ENCODE results near the gene SLC25A18. TPM values are rescaled to one million over a fixed set of nuclear protein-coding genes. Genes with fewer than 3 reads are reported as not detected.

The SLC25A18 gene
- polyA plus RNA-seq, 3 donors: 0.10 to 0.11 TPM; not detected in 1

GRCh38 chr22:17570851-17571631 lies 7.7 kb downstream of the SLC25A18 start:
- H3K4me1 ChIP-seq (ENCODE audit: control insufficient read depth in 1 of 2, insufficient read depth in 2 of 2, low read length in 2 of 2): no peaks in the 10 kb centered on the region
- H4K20me1 ChIP-seq (ENCODE audit: insufficient read depth, low read length): no peaks in the 10 kb centered on the region
- H3K9ac ChIP-seq (ENCODE audit: insufficient read depth, low read length, poor library complexity, severe bottlenecking): no peak overlapping the region
- Mint-ChIP-seq H3K4me3 (peak overlapping the region in 1 of 2 donors; percentile 36), H3K9me3 (peaks cover 0 to 3% (median 0%) of the 10 kb centered on the region in 7 donors), H3K27me3 (ENCODE audit: low read depth in 3 of 3) (peaks cover 4 to 13% (median 9%) of the 10 kb centered on the region in 3 donors), H3K27ac (no peak overlapping the region), H3K36me3 (no peaks in the 10 kb centered on the region), H3K4me1 (no peaks in the 10 kb centered on the region)
- no peaks in the 10 kb centered on the region for H3K79me2 ChIP-seq (ENCODE audit: insufficient read depth, low read length)
- H3K27me3 ChIP-seq (ENCODE audit: control insufficient read depth in 2 of 2, insufficient read depth in 2 of 2, low read length in 2 of 2): no peaks in the 10 kb centered on the region
- 80% methylated on average over 21 of the region's 21 CpGs for WGBS (ENCODE audit: insufficient coverage)
- no peak overlapping the region for H2AFZ ChIP-seq (ENCODE audit: insufficient read depth, low read depth, low read length, poor library complexity, severe bottlenecking)
- no peak overlapping the region for H3K27ac ChIP-seq (ENCODE audit: low read depth in 1 of 2, low read length in 2 of 2)
- no peak for TF ChIP-seq CTCF (IDR thresholded peaks at IDR 0.05)
- no peaks in the 10 kb centered on the region for H3K36me3 ChIP-seq (replicated peaks in 1 of 2; ENCODE audit: control insufficient read depth in 1 of 2, insufficient read depth in 2 of 2, low read length in 2 of 2)
- no peak overlapping the region for H3K4me2 ChIP-seq (replicated peaks; ENCODE audit: extremely low read depth, low read length, poor library complexity, severe bottlenecking)
- no peaks in the 10 kb centered on the region for H3K9me3 ChIP-seq (replicated peaks in 1 of 2; ENCODE audit: control insufficient read depth in 1 of 2, insufficient read depth in 1 of 2, low read length in 2 of 2)
- intact Hi-C loops (cut with micrococcal nuclease): no loop called here
- DNase-seq: no peak
- no peak overlapping the region for H3K4me3 ChIP-seq (replicated peaks in 1 of 3; ENCODE audit: low read depth in 2 of 3, low read length in 3 of 3)

- peaks cover 0 to 10% (median 8%) of the 10 kb centered on the region in 3 donors for H3K27me3 Mint-ChIP-seq (ENCODE audit: low read depth in 3 of 3)
- intact Hi-C loops (cut with micrococcal nuclease): no loop called here
- H3K4me3 ChIP-seq (replicated peaks in 1 of 3; ENCODE audit: low read depth in 2 of 3, low read length in 3 of 3): no peak overlapping the region
- WGBS (ENCODE audit: insufficient coverage): no CpG with 5 or more reads among the region's 5 CpGs
- no peak overlapping the region for H3K27ac Mint-ChIP-seq
- no peak for TF ChIP-seq CTCF (IDR thresholded peaks at IDR 0.05)
- no peaks in the 10 kb centered on the region for H3K9me3 Mint-ChIP-seq
- H3K27ac ChIP-seq (ENCODE audit: low read depth in 1 of 2, low read length in 2 of 2): no peak overlapping the region
- no peaks in the 10 kb centered on the region for H3K4me1 ChIP-seq (ENCODE audit: control insufficient read depth in 1 of 2, insufficient read depth in 2 of 2, low read length in 2 of 2)
- no peaks in the 10 kb centered on the region for H3K79me2 ChIP-seq (ENCODE audit: insufficient read depth, low read length)
- no peak overlapping the region for H3K4me3 Mint-ChIP-seq
- H3K36me3 Mint-ChIP-seq: no peaks in the 10 kb centered on the region
- H3K9me3 ChIP-seq (replicated peaks in 1 of 2; ENCODE audit: control insufficient read depth in 1 of 2, insufficient read depth in 1 of 2, low read length in 2 of 2): no peaks in the 10 kb centered on the region
- no peak overlapping the region for H3K9ac ChIP-seq (ENCODE audit: insufficient read depth, low read length, poor library complexity, severe bottlenecking)
- no peaks in the 10 kb centered on the region for H3K36me3 ChIP-seq (replicated peaks in 1 of 2; ENCODE audit: control insufficient read depth in 1 of 2, insufficient read depth in 2 of 2, low read length in 2 of 2)
- H3K27me3 ChIP-seq (ENCODE audit: control insufficient read depth in 2 of 2, insufficient read depth in 2 of 2, low read length in 2 of 2): no peaks in the 10 kb centered on the region
- DNase-seq: no peak
- no peak overlapping the region for H3K4me2 ChIP-seq (replicated peaks; ENCODE audit: extremely low read depth, low read length, poor library complexity, severe bottlenecking)
- H2AFZ ChIP-seq (ENCODE audit: insufficient read depth, low read depth, low read length, poor library complexity, severe bottlenecking): no peak overlapping the region
- H4K20me1 ChIP-seq (ENCODE audit: insufficient read depth, low read length): no peaks in the 10 kb centered on the region
- no peaks in the 10 kb centered on the region for H3K4me1 Mint-ChIP-seq
Observed at GRCh38 chr22:17575151-17575550, 11.9 kb downstream of the SLC25A18 start.
